ENCODE results near the gene CUL4A.
"Not testable (repeated sequence)": the region's sequence is repeated elsewhere in the genome, so short reads cannot be mapped to it uniquely, and the experiment has no call there.

- TF ChIP-seq, protein P1, sequence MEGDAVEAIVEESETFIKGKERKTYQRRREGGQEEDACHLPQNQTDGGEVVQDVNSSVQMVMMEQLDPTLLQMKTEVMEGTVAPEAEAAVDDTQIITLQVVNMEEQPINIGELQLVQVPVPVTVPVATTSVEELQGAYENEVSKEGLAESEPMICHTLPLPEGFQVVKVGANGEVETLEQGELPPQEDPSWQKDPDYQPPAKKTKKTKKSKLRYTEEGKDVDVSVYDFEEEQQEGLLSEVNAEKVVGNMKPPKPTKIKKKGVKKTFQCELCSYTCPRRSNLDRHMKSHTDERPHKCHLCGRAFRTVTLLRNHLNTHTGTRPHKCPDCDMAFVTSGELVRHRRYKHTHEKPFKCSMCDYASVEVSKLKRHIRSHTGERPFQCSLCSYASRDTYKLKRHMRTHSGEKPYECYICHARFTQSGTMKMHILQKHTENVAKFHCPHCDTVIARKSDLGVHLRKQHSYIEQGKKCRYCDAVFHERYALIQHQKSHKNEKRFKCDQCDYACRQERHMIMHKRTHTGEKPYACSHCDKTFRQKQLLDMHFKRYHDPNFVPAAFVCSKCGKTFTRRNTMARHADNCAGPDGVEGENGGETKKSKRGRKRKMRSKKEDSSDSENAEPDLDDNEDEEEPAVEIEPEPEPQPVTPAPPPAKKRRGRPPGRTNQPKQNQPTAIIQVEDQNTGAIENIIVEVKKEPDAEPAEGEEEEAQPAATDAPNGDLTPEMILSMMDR (IDR thresholded peaks at IDR 0.05; ENCODE audit: insufficient read depth, low read depth, low read length): not testable (repeated sequence)
- TF ChIP-seq EZH2 (IDR thresholded peaks at IDR 0.05; ENCODE audit: insufficient read depth, low read length): not testable (repeated sequence)
Measured at GRCh38 chr13:113314112-113314511, 104.7 kb downstream of the CUL4A start.
